H9 (cell line): Measurements from ENCODE around the gene ZNF556. TPM values are rescaled to one million over a fixed set of nuclear protein-coding genes. Genes with fewer than 3 reads are reported as not detected.

Experiments
- DNase-seq: peaks from one replicate; pipeline ENCODE4 v3.0.0-alpha.2; 2017
- H2AFZ ChIP-seq: one replicate; pipeline ENCODE4 v1.6.1; 2013; ENCODE audit warnings: mild to moderate bottlenecking, low read length, control low read depth, moderate library complexity
- H2AK5ac ChIP-seq: 2 replicates; pipeline ENCODE4 v1.6.1; 2013; ENCODE audit warnings: low read length, control low read depth, mixed read lengths; ENCODE audit not compliant: insufficient read length
- H2BK120ac ChIP-seq: one replicate; pipeline ENCODE4 v1.6.1; 2013; ENCODE audit warnings: low read depth, mild to moderate bottlenecking, low read length, control low read depth, inconsistent platforms; ENCODE audit not compliant: poor library complexity, severe bottlenecking
- H2BK12ac ChIP-seq: 2 replicates; pipeline ENCODE4 v1.6.1; 2013; ENCODE audit warnings: low read length, control low read depth, mixed read lengths, low read depth; ENCODE audit not compliant: insufficient read length
- H2BK15ac ChIP-seq: 2 replicates; pipeline ENCODE4 v1.6.1; 2013; ENCODE audit warnings: low read depth, low read length, control low read depth
- H2BK20ac ChIP-seq: one replicate; pipeline ENCODE4 v1.6.1; 2013; ENCODE audit warnings: low read depth, mild to moderate bottlenecking, low read length, control low read depth, inconsistent platforms; ENCODE audit not compliant: poor library complexity, severe bottlenecking
- H2BK5ac ChIP-seq: 2 replicates; pipeline ENCODE4 v1.6.1; 2013; ENCODE audit warnings: low read length, control low read depth, mixed read lengths; ENCODE audit not compliant: insufficient read length
- H3K14ac ChIP-seq: 2 replicates; pipeline ENCODE4 v1.6.1; 2013; ENCODE audit warnings: low read length, control low read depth; ENCODE audit not compliant: insufficient read depth
- H3K18ac ChIP-seq: 2 replicates; pipeline ENCODE4 v1.6.1; 2013; ENCODE audit warnings: low read depth, mild to moderate bottlenecking, mixed read lengths, low read length, control low read depth; ENCODE audit not compliant: insufficient read length
- H3K23ac ChIP-seq: 2 replicates; pipeline ENCODE4 v1.6.1; 2013; ENCODE audit warnings: low read length, control low read depth, mixed read lengths, low read depth; ENCODE audit not compliant: insufficient read length
- H3K23me2 ChIP-seq: 2 replicates; pipeline ENCODE4 v1.6.1; 2013; ENCODE audit warnings: low read depth, mild to moderate bottlenecking, mixed read lengths, low read length, control low read depth; ENCODE audit not compliant: insufficient read length, poor library complexity, severe bottlenecking
- H3K27ac ChIP-seq: 2 replicates; pipeline ENCODE4 v1.5.1; 2013; ENCODE audit warnings: low read length, control low read depth, mixed read lengths, low read depth; ENCODE audit not compliant: insufficient read length
- H3K27me3 ChIP-seq: 2 replicates; pipeline ENCODE4 v1.6.1; 2013; ENCODE audit warnings: low read length, control low read depth, inconsistent platforms; ENCODE audit not compliant: insufficient read depth
- H3K4ac ChIP-seq: 2 replicates; pipeline ENCODE4 v1.6.1; 2013; ENCODE audit warnings: low read depth, mild to moderate bottlenecking, control low read depth, inconsistent platforms, low read length, moderate library complexity
- H3K4me1 ChIP-seq: 2 replicates; pipeline ENCODE4 v1.6.1; 2013; ENCODE audit warnings: low read length, control low read depth, inconsistent platforms; ENCODE audit not compliant: insufficient read depth
- H3K4me2 ChIP-seq: 2 replicates; pipeline ENCODE4 v1.6.1; 2013; ENCODE audit warnings: low read length, control low read depth, mixed read lengths; ENCODE audit not compliant: insufficient read length, insufficient read depth
- H3K56ac ChIP-seq: 2 replicates; pipeline ENCODE4 v1.6.1; 2013; ENCODE audit warnings: low read depth, mild to moderate bottlenecking, mixed read lengths, low read length, control low read depth; ENCODE audit not compliant: insufficient read length
- H3K79me1 ChIP-seq: 2 replicates; pipeline ENCODE4 v1.6.1; 2013; ENCODE audit warnings: low read depth, mild to moderate bottlenecking, moderate library complexity, low read length, control low read depth, inconsistent platforms; ENCODE audit not compliant: insufficient read depth, poor library complexity, severe bottlenecking
- H3K79me2 ChIP-seq: 2 replicates; pipeline ENCODE4 v1.6.1; 2013; ENCODE audit warnings: low read length, control low read depth, inconsistent platforms; ENCODE audit not compliant: insufficient read depth
- H3K9ac ChIP-seq: 2 replicates; pipeline ENCODE4 v1.6.1; 2013; ENCODE audit warnings: low read length, control low read depth, mixed read lengths; ENCODE audit not compliant: insufficient read length; ENCODE audit errors: extremely low read depth
- H3K9me3 ChIP-seq: one replicate; pipeline ENCODE4 v1.6.1; 2013; ENCODE audit warnings: low read depth, low read length, inconsistent platforms; ENCODE audit not compliant: control insufficient read depth
- H3T11ph ChIP-seq: one replicate; pipeline ENCODE4 v1.6.1; 2013; ENCODE audit warnings: mild to moderate bottlenecking, low read length, control low read depth, inconsistent platforms
- H4K20me1 ChIP-seq: one replicate; pipeline ENCODE4 v1.6.1; 2013; ENCODE audit not compliant: control insufficient read depth, insufficient read length, insufficient read depth
- H4K5ac ChIP-seq: 2 replicates; pipeline ENCODE4 v1.6.1; 2013; ENCODE audit warnings: low read depth, mild to moderate bottlenecking, mixed read lengths, low read length, control low read depth; ENCODE audit not compliant: insufficient read length
- H4K8ac ChIP-seq: replicated peaks from 2 replicates; pipeline ENCODE4 v1.6.1; 2013; ENCODE audit warnings: low read length, control low read depth, mixed read lengths, low read depth; ENCODE audit not compliant: insufficient read length
- H4K91ac ChIP-seq: 2 replicates; pipeline ENCODE4 v1.6.1; 2013; ENCODE audit warnings: low read depth, mild to moderate bottlenecking, moderate library complexity, mixed read lengths, low read length, control low read depth; ENCODE audit not compliant: insufficient read length
- H3K27ac Mint-ChIP-seq, 3 experiments: 2 replicates in 2 of 3; 3 replicates in 1 of 3; pipeline ENCODE4 v1.8.0; 2020 to 2021; ENCODE audit warnings: mixed read lengths in 3 of 3, mild to moderate bottlenecking in 1 of 3, moderate library complexity in 1 of 3
- H3K27me3 Mint-ChIP-seq: 2 replicates; pipeline ENCODE4 v1.8.0; 2021; ENCODE audit warnings: low read depth, mild to moderate bottlenecking, moderate library complexity, mixed read lengths
- H3K36me3 Mint-ChIP-seq, 3 experiments: 2 replicates in 2 of 3; 3 replicates in 1 of 3; pipeline ENCODE4 v1.8.0; 2020 to 2021; ENCODE audit warnings: low read depth in 3 of 3, mixed read lengths in 3 of 3; ENCODE audit not compliant: insufficient read depth in 1 of 3
- H3K4me1 Mint-ChIP-seq, 2 experiments: 2 replicates each; pipeline ENCODE4 v1.8.0; 2020; ENCODE audit warnings: mixed read lengths in 2 of 2
- H3K4me3 Mint-ChIP-seq, 2 experiments: 2 replicates in 1 of 2; 3 replicates in 1 of 2; pipeline ENCODE4 v1.8.0; 2020 to 2021; ENCODE audit warnings: mild to moderate bottlenecking in 2 of 2, mixed read lengths in 2 of 2, moderate library complexity in 1 of 2
- H3K9me3 Mint-ChIP-seq, 2 experiments: 2 replicates in 1 of 2; 3 replicates in 1 of 2; pipeline ENCODE4 v1.8.0; 2020; ENCODE audit warnings: mild to moderate bottlenecking in 2 of 2, mixed read lengths in 2 of 2, moderate library complexity in 1 of 2
- CTCF ChIP-seq: fragments of 200-600 bp; sonication (generic); conservative IDR thresholded peaks from 3 replicates; pipeline ENCODE4 v1.8.0; 2021; ENCODE audit warnings: antibody characterized with exemption, mild to moderate bottlenecking
- WGBS: extraction: QIAGEN DNeasy Blood & Tissue Kit; methylation state at CpG from one replicate; pipeline ENCODE4 v1.1.7; 2013; ENCODE audit warnings: missing lambda C conversion rate, low lambda C conversion rate, mixed read lengths; ENCODE audit not compliant: insufficient read length; ENCODE audit errors: extremely low coverage; 5-methylcytosine and 5-hydroxymethylcytosine counted together
- total RNA-seq: library from RNA; stranded (reverse); gene quantifications from 2 replicates; pipeline ENCODE4 v1.2.1, GENCODE V29; 2021

ZNF556 gene
- total RNA-seq, 1 experiment from 2014 or later, result not detected

- peak within 1 kb of the TSS; percentile 81 for H3K9ac ChIP-seq
- Mint-ChIP-seq H3K36me3 (peaks cover 0 to 2% (median 0%) of the 10 kb centered on the region in 3 experiments; a peak in 1 of 7 replicates), H3K27me3 (peaks cover 14% of the 10 kb centered on the region), H3K4me3 (peak within 1 kb of the TSS; percentile 98 to 99), H3K4me1 (peaks cover 7 to 8% of the 10 kb centered on the region in 2 experiments), H3K9me3 (peaks cover 22 to 29% of the 10 kb centered on the region in 2 experiments), H3K27ac (peak within 1 kb of the TSS; percentile 78 to 99 (median 98); a peak in 6 of 7 replicates)
- no peaks in the 10 kb centered on the region for H3K4me1 ChIP-seq
- H3K14ac ChIP-seq, result peak within 1 kb of the TSS; percentile 85; the same call in 1 of the 2 replicates
- no peaks in the 10 kb centered on the region for H3K79me1 ChIP-seq
- no peak within 1 kb of the TSS for H3K23ac ChIP-seq
- no CpG with 5 or more reads among the region's 100 CpGs for WGBS
- H2BK5ac ChIP-seq, result no peak within 1 kb of the TSS
- no peak within 1 kb of the TSS for H2BK12ac ChIP-seq
- TF ChIP-seq CTCF, result no peak
- H4K5ac ChIP-seq, result no peak within 1 kb of the TSS
- H2AK5ac ChIP-seq, result no peak within 1 kb of the TSS
- peak; percentile 99 for DNase-seq
- H2BK15ac ChIP-seq, result no peak within 1 kb of the TSS
- no peak within 1 kb of the TSS for H4K8ac ChIP-seq
- no peak within 1 kb of the TSS for H4K91ac ChIP-seq
- H3K27ac ChIP-seq, result no peak within 1 kb of the TSS
- no peak within 1 kb of the TSS for H2AFZ ChIP-seq
- no peak within 1 kb of the TSS for H3K4ac ChIP-seq
- no peak within 1 kb of the TSS for H3K56ac ChIP-seq
- no peaks in the 10 kb centered on the region for H4K20me1 ChIP-seq
- H2BK120ac ChIP-seq, result no peak within 1 kb of the TSS
- H3T11ph ChIP-seq, result no peak within 1 kb of the TSS
- H3K9me3 ChIP-seq, result no peaks in the 10 kb centered on the region
- no peak within 1 kb of the TSS for H2BK20ac ChIP-seq
- peak within 1 kb of the TSS; percentile 96 for H3K18ac ChIP-seq
- H3K4me2 ChIP-seq, result peak within 1 kb of the TSS; percentile 39
- peaks cover 8% of the 10 kb centered on the region; the same call in 1 of the 2 replicates for H3K79me2 ChIP-seq
- no peaks in the 10 kb centered on the region for H3K27me3 ChIP-seq
- no peaks in the 10 kb centered on the region for H3K23me2 ChIP-seq
These were observed 33.4 kb downstream of the ZNF556 start, which contains the start of gene ZNF57 for GRCh38 chr19:2900296-2901252. TSS of gene ZNF57 (plus strand) at chr19:2900928. CDS start at chr19:2901046, 118 bp downstream.
